NCI-H1105 (cell line): Measurements from ENCODE around the gene LITAF.

Experiments used
- DNase-seq: peaks from one replicate; lab custom pipeline; 2025; lab: John Stamatoyannopoulos, UW

LITAF gene

DNA sequence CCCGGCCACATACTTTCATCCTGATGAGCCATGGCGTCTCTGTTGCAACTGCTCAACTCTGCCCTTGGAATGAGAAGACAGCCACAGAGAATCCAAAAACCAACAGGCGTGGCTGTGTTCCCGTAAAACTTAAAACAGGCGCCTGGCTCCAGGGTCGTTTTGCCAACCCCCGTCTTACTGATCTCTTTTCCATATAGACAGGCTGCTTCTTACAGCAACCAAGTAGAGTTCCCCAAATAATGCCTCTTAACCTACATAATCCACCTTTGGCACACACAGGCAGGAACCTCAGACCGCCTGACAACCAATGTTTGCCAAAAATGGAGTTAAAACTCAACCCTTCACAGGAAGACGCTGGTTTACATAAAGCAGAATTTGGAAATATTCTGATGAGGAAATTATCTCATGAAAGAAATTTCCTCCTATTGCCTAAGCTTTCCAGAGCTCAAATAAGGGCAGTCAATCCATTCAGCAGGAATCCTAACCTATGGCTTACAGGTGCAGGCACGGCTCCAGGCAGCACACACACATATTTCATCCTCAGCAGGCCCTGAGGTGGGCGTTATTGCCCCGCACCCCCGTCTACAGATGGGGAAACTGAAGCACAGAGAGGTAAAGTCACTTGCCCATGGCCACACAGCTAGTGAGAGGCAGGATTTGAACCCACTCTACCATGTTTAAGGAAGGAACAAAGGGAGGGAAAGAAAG is 35.8 kb downstream of the LITAF start:
- no peak for DNase-seq

DNA sequence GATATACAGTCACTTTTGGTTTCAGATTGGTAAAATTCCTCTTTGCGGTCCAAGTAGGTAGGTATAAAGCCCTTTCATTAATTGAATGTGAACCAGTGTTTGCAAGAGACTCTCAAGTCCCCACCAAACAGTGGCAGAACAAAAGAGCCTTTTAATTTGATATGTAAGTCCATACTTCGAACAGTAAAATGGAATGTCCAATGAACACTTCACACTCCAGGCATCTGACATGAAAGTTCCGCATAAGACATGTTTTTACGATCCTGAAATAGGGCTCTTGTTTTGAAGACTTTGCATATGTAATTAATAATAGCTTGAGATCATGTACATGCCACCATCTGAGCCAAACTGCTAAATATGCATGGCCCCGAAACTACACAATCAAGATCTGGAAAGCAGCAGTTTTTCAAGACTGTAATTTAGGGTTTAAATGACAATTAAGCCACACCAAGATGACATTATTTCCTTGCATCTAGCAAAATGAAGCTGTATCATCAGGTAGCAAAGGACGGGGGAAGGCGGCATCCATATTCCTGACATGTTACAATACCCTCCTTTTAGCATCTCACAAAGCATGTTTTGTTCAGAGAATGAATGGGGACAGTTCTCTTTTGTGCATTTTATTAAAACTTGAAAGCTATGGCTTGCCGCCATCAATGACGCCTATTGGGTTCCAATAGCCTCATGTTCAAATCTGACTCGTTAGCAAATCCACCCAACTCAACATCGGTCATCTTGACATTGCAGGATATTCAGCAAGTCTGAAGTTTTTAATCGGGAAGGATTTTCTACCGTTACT is 39.4 kb downstream of the LITAF start:
- no peak for DNase-seq

GRCh38 chr16:11546608-11547061 is 40.1 kb downstream of the LITAF start:
- DNase-seq: no peak

- DNase-seq: no peak
These were observed 42.9 kb downstream of the LITAF start for GRCh38 chr16:11543661-11544393.

- no peak for DNase-seq
These were observed 44.5 kb downstream of the LITAF start for GRCh38 chr16:11542069-11542744.

GRCh38 chr16:11539641-11540050 is 47.1 kb downstream of the LITAF start:
- no peak for DNase-seq

DNA sequence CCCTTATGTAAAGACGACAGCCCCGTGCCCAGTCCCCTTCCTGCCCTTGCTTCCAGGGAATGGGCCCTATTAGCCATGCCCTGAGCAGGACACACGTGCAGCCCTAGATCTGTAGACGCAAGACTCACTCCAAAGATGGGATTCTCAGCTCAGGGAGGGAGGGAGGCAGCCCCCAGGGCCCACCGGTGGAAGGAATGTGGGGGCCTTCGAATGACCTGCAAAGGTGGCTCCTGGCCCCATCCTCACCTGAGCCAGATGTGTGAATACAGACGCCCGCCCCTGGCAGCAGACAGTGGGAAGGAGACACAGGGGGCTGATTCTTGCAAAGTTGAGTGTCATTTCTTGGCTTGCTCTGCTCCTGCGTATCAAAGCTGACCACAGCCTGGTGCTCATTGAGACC is 47.8 kb downstream of the LITAF start:
- DNase-seq: no peak

DNA sequence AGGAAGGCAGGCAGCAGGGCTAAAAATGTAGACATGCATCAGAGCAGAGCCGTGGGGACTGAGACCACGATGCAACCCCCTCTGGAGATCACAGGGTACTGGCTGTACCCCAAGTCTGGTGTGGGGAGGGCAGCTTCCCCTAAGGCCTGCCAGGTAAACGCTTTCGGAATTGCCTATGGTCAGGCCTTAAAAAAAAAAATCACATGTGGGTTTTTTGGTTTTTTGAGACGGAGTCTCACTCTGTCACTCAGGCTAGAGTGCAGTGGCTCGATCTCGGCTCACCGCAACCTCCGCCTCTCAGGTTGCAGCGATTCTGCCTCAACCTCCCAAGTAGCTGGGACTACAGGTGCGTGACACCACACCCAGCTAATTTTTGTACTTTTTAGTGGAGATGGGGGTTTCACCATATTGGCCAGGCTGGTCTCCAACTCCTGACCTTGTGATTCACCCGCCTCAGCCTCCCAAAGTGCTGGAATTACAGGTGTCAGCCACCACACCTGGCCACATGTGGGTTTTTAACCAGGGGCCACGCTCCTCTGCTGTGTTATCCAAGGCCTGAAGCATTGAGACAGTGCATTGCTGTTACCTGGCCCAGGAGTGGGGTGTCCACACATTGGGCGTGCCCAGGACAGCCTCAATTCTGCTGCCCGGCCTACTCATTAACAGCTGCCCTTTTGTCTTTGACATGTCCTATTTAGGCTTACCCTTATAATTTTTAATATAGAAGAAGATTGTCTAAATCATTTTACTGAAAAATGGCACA is 50.4 kb downstream of the LITAF start:
- DNase-seq: no peak

GRCh38 chr16:11535494-11535893 is 51.2 kb downstream of the LITAF start:
- no peak for DNase-seq

DNA sequence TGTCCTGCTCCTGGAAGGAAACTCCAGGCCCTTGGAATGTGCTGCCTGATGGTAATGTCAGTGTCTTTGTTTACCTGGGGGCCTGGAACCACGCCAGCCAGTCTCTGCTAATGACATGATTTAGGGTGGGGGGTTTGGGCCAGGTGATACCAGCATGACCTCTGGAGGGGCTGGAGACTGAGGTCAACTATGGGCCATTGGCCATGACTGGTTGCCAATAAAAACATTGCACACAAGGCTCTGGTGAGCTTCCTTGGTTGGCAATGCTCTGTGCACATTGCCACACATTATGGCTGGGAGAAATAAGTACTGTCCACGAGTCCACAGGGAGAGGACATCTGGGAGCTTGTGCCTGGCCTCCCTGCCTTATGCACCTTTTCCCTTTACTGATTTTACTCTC is 52.5 kb downstream of the LITAF start:
- DNase-seq: no peak

DNA sequence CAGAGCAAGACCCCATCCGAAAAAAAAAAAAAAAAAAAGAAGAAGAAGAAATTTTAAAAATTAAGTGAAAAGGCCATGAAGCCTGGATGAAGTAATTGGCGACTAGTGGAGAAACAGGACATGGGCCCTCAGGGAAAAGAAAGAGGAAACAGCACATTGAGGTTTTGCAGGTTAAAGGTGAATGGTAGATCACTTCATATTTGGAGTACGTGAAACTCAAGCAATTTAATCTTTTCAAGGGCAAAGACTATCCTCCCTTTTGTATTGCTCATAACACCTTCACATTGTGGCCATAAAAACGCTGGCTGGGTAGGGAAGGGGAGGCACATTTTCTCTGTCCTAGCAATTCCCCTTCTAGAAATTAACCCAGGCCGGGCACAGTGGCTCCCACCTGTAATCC is 53.1 kb downstream of the LITAF start:
- no peak for DNase-seq

GRCh38 chr16:11530171-11530940 is 56.4 kb downstream of the LITAF start:
- no peak for DNase-seq

GRCh38 chr16:11529285-11529684 is 57.4 kb downstream of the LITAF start:
- no peak for DNase-seq

DNA sequence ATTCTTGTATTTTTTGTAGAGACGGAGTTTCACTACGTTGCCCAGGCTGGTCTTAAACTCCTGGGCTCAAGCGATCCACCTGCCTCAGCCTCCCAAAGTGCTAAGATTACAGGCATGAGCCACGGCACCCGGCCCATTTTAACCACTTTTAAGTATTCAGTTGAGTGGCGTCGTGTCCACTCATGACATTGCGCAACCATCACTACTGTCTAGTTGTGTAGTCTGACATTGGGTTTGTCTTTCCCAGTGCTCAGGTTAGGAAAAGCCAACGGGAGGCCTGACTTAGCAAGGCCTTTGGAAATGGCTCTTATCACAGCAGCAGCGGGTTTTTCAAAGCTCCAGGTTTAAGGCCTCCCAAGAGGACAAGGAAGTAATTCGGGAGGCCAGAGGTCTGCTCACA is 58.7 kb downstream of the LITAF start:
- DNase-seq: no peak

- no peak for DNase-seq
These were observed 59.9 kb downstream of the LITAF start for GRCh38 chr16:11526655-11527350.

GRCh38 chr16:11524098-11524760 is 62.5 kb downstream of the LITAF start:
- DNase-seq: no peak

GRCh38 chr16:11521055-11521454 is 65.7 kb downstream of the LITAF start:
- no peak for DNase-seq

GRCh38 chr16:11520442-11520841 is 66.3 kb downstream of the LITAF start:
- no peak for DNase-seq

DNA sequence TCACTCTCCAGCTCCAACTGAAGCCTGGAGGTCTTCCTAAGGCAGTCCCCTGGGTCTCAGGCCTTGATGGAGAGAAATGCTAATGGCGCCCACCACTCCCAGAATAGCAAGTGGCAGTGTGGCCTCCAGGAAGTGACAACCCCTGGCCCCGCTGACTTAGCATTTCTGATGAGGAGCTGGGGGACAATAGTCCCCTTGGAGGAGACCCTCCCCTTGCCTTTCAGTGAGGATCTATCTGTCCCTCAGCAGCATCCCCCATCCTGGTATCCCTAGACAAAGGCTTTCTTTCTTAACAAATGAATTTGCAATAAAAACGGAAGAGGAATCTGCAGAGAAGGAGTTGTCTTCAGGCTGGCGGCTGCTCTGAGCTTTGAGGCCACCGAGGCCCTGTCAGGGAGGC is 68.8 kb downstream of the LITAF start:
- DNase-seq: no peak
